GM12878 (cell line): Measurements from ENCODE around the gene DDX39B. TPM values are rescaled to one million over a fixed set of nuclear protein-coding genes. Genes with fewer than 3 reads are reported as not detected.

Experiments
- BHLHE40 ChIP-seq, 2 experiments: fragments of 450-650 bp in 1 of 2; IDR thresholded peaks; 2 replicates each; pipeline ENCODE4 v1.6.1; 2011 to 2017; ENCODE audit warnings: low read depth in 2 of 2, borderline replicate concordance in 1 of 2, improper control_type of control experiment in 1 of 2, low read length in 1 of 2, mild to moderate bottlenecking in 1 of 2
- CREB1 ChIP-seq: IDR thresholded peaks from 2 replicates; pipeline ENCODE4 v1.6.1; 2012; ENCODE audit warnings: low read depth, mild to moderate bottlenecking, inconsistent platforms
- CREM ChIP-seq: IDR thresholded peaks from 2 replicates; pipeline ENCODE4 v1.6.1; 2014; ENCODE audit warnings: antibody characterized with exemption, low read depth
- FOXM1 ChIP-seq: IDR thresholded peaks from 2 replicates; pipeline ENCODE4 v1.6.1; 2012; ENCODE audit warnings: low read depth, mild to moderate bottlenecking, inconsistent platforms, low read length, moderate library complexity
- NFIC ChIP-seq: IDR thresholded peaks from 2 replicates; pipeline ENCODE4 v1.6.1; 2012; ENCODE audit warnings: low read depth, mild to moderate bottlenecking, inconsistent platforms, low read length, moderate library complexity
- NFXL1 ChIP-seq: fragments of 450-650 bp; IDR thresholded peaks from 2 replicates; pipeline ENCODE4 v1.6.1; 2017; ENCODE audit warnings: antibody characterized with exemption, mild to moderate bottlenecking, borderline replicate concordance
- NR2C1 ChIP-seq: fragments of 450-650 bp; IDR thresholded peaks from 2 replicates; pipeline ENCODE4 v1.6.1; 2017; ENCODE audit warnings: antibody characterized with exemption, mild to moderate bottlenecking, moderate library complexity
- PML ChIP-seq: IDR thresholded peaks from 2 replicates; pipeline ENCODE4 v1.6.1; 2012; ENCODE audit warnings: low read length, inconsistent platforms
- RELA ChIP-seq: fragments of 450-650 bp; IDR thresholded peaks from 2 replicates; pipeline ENCODE4 v1.8.0; 2014; ENCODE audit warnings: borderline replicate concordance; ENCODE audit not compliant: partially characterized antibody
- SIX5 ChIP-seq: IDR thresholded peaks from 2 replicates; pipeline ENCODE4 v1.6.1; 2011; ENCODE audit warnings: mild to moderate bottlenecking, low read depth, low read length, moderate library complexity; ENCODE audit not compliant: severe bottlenecking
- SMC3 ChIP-seq: IDR thresholded peaks from 2 replicates; pipeline ENCODE4 v1.6.1; 2011; ENCODE audit warnings: low read length, improper control_type of control experiment, borderline replicate concordance
- SREBF1 ChIP-seq: IDR thresholded peaks from 2 replicates; pipeline ENCODE4 v1.6.1; 2012; ENCODE audit warnings: mild to moderate bottlenecking, low read length
- SRF ChIP-seq, 2 experiments: IDR thresholded peaks; 2 replicates each; pipeline ENCODE4 v1.6.1; 2011; ENCODE audit warnings: low read depth in 2 of 2, low read length in 2 of 2, mild to moderate bottlenecking in 1 of 2, moderate library complexity in 1 of 2
- SUPT20H ChIP-seq: IDR thresholded peaks from 2 replicates; pipeline ENCODE4 v1.6.1; 2011; ENCODE audit warnings: low read depth, mild to moderate bottlenecking, low read length, moderate library complexity, borderline replicate concordance; ENCODE audit not compliant: control insufficient read depth
- ZSCAN29 ChIP-seq: fragments of 450-650 bp; IDR thresholded peaks from 2 replicates; pipeline ENCODE4 v1.6.1; 2017; ENCODE audit warnings: mild to moderate bottlenecking, moderate library complexity
- polyA plus RNA-seq, 11 experiments: library from polyadenylated mRNA; depleted of rRNA in 4 of 11; unstranded in 6 of 11; stranded (reverse) in 5 of 11; fragments of >200 nt; fragmentation: Nextera tagmentation in 4 of 11; fragmentation: Illumina TruSeq in 1 of 11; extraction: Ambion mirVana in 4 of 11; extraction: Trizol in 1 of 11; gene quantifications; 1 replicate in 1 of 11; 2 replicates in 10 of 11; pipeline versions ENCODE4 v1.2.1 to v1.2.3, GENCODE V29; 2011 to 2016; ENCODE audit warnings: inconsistent platforms in 2 of 11, missing spikeins in 2 of 11, low read depth in 1 of 11
- total RNA-seq, 4 experiments: library from RNA; depleted of rRNA in 3 of 4; stranded (reverse); fragments of >200 nt in 3 of 4; fragmentation: Illumina TruSeq in 1 of 4; extraction: Trizol in 1 of 4; gene quantifications; 2 replicates each; pipeline versions ENCODE4 v1.2.1 to v1.2.3, GENCODE V29; 2013 to 2021
- TF ChIP-seq, protein P1 (sequence below): fragments of 450-650 bp; IDR thresholded peaks from 2 replicates; pipeline ENCODE4 v1.6.1; 2014; ENCODE audit warnings: mild to moderate bottlenecking
- TF ChIP-seq, protein P2 (sequence below): fragments of 450-650 bp; formaldehyde crosslinking; IDR thresholded peaks from 2 replicates; pipeline ENCODE4 v1.4.0; 2020; ENCODE audit warnings: mild to moderate bottlenecking, moderate library complexity
- TF ChIP-seq, protein P3 (sequence below): fragments of 150-350 bp; IDR thresholded peaks from 2 replicates; pipeline ENCODE4 v1.6.1; 2016; ENCODE audit warnings: low read depth, low read length

Gene DDX39B
- total and polyA plus RNA-seq, 10 of the 15 experiments (the other 5 are each of a cell fraction or from before 2014, with no cell fraction given), result 271 to 661 (median 330) TPM

DNA sequence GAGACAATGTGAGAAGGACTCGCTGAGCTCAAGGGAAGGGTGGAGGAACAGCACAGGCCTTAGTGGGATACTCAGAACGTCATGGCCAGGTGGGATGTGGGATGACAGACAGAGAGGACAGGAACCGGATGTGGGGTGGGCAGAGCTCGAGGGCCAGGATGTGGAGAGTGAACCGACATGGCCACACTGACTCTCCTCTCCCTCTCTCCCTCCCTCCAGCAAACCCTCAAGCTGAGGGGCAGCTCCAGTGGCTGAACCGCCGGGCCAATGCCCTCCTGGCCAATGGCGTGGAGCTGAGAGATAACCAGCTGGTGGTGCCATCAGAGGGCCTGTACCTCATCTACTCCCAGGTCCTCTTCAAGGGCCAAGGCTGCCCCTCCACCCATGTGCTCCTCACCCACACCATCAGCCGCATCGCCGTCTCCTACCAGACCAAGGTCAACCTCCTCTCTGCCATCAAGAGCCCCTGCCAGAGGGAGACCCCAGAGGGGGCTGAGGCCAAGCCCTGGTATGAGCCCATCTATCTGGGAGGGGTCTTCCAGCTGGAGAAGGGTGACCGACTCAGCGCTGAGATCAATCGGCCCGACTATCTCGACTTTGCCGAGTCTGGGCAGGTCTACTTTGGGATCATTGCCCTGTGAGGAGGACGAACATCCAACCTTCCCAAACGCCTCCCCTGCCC, 35.2 kb upstream of the DDX39B start (continued):
- TF ChIP-seq, protein P1, sequence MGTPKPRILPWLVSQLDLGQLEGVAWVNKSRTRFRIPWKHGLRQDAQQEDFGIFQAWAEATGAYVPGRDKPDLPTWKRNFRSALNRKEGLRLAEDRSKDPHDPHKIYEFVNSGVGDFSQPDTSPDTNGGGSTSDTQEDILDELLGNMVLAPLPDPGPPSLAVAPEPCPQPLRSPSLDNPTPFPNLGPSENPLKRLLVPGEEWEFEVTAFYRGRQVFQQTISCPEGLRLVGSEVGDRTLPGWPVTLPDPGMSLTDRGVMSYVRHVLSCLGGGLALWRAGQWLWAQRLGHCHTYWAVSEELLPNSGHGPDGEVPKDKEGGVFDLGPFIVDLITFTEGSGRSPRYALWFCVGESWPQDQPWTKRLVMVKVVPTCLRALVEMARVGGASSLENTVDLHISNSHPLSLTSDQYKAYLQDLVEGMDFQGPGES, result no peak
- TF ChIP-seq SRF (IDR thresholded peaks at IDR 0.05; ENCODE audit: low read depth in 2 of 2, low read length in 2 of 2) (no peak), BHLHE40 (IDR thresholded peaks at IDR 0.05; ENCODE audit: borderline replicate concordance in 1 of 2, low read depth in 2 of 2, low read length in 1 of 2) (no peak), NFXL1 (no peak), NFIC (no peak), SMC3 (no peak), SUPT20H (no peak), NR2C1 (no peak), ZSCAN29 (no peak), CREM (peak; percentile 33; the same call in 1 of the 2 replicates), SIX5 (no peak), FOXM1 (no peak), RELA (no peak), PML (no peak), SREBF1 (no peak), CREB1 (no peak)
- TF ChIP-seq, protein P2, sequence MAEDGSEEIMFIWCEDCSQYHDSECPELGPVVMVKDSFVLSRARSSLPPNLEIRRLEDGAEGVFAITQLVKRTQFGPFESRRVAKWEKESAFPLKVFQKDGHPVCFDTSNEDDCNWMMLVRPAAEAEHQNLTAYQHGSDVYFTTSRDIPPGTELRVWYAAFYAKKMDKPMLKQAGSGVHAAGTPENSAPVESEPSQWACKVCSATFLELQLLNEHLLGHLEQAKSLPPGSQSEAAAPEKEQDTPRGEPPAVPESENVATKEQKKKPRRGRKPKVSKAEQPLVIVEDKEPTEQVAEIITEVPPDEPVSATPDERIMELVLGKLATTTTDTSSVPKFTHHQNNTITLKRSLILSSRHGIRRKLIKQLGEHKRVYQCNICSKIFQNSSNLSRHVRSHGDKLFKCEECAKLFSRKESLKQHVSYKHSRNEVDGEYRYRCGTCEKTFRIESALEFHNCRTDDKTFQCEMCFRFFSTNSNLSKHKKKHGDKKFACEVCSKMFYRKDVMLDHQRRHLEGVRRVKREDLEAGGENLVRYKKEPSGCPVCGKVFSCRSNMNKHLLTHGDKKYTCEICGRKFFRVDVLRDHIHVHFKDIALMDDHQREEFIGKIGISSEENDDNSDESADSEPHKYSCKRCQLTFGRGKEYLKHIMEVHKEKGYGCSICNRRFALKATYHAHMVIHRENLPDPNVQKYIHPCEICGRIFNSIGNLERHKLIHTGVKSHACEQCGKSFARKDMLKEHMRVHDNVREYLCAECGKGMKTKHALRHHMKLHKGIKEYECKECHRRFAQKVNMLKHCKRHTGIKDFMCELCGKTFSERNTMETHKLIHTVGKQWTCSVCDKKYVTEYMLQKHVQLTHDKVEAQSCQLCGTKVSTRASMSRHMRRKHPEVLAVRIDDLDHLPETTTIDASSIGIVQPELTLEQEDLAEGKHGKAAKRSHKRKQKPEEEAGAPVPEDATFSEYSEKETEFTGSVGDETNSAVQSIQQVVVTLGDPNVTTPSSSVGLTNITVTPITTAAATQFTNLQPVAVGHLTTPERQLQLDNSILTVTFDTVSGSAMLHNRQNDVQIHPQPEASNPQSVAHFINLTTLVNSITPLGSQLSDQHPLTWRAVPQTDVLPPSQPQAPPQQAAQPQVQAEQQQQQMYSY (CRISPR knock-in tag), result no peak
- TF ChIP-seq, protein P3, sequence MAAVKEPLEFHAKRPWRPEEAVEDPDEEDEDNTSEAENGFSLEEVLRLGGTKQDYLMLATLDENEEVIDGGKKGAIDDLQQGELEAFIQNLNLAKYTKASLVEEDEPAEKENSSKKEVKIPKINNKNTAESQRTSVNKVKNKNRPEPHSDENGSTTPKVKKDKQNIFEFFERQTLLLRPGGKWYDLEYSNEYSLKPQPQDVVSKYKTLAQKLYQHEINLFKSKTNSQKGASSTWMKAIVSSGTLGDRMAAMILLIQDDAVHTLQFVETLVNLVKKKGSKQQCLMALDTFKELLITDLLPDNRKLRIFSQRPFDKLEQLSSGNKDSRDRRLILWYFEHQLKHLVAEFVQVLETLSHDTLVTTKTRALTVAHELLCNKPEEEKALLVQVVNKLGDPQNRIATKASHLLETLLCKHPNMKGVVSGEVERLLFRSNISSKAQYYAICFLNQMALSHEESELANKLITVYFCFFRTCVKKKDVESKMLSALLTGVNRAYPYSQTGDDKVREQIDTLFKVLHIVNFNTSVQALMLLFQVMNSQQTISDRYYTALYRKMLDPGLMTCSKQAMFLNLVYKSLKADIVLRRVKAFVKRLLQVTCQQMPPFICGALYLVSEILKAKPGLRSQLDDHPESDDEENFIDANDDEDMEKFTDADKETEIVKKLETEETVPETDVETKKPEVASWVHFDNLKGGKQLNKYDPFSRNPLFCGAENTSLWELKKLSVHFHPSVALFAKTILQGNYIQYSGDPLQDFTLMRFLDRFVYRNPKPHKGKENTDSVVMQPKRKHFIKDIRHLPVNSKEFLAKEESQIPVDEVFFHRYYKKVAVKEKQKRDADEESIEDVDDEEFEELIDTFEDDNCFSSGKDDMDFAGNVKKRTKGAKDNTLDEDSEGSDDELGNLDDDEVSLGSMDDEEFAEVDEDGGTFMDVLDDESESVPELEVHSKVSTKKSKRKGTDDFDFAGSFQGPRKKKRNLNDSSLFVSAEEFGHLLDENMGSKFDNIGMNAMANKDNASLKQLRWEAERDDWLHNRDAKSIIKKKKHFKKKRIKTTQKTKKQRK, result no peak
